Activated CD4-positive, alpha-beta T cell treated with anti-CD3 and anti-CD28 coated beads for 1 hour (primary cell): ENCODE results near the gene DRC1.

Experiments used
- DNase-seq: peaks from one replicate; pipeline ENCODE4 v3.0.0-alpha.2; 2020

Gene DRC1

DNA sequence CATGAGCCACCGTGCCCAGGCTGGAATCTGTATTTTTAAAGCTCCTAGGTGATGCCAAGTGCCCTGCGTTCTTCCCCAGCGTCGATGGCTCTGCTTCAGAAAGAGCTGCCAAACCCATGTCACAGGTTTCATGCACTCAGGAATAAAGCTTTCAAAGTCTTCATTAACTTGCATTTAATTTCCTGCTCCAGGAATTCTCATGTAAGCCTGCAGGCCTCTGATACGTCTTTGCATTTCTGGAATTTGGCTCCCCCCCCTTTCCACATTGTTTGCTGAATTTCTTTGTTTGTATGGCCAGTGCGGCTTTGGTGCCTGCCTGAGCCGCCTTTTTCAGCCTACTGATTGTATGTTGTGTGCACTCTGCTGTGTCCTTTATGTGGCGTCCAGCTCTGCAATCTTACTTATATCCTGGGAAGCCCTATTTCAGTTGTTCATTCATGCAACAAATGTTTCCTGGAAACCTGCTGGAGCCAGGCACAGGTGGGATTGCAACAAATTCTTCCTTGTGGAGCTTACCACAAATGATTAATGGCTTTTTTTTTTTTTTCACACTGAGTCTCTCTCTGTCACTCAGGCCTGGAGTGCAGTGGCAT, 94.1 kb downstream of the DRC1 start:
- no peak for DNase-seq

DNA sequence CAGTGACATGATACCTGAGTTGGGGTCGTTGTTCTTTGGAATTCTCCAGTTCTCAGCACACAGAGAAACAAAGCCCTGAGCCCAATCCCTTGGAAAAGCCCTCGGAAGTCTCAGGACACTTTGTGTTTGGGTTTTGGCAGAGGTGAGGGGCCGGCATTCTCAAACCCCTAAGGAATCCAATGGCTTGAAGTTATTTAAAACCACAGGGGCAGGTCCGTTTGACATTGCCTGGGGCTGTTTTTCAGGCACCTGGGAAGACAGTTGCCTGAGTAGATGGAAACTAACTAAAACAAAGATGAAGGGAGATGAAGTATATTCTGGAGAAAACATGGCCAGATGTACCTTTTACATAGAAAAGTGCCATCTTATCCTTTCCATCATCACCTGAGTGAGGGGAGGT, 98.7 kb downstream of the DRC1 start:
- DNase-seq, result no peak

DNA sequence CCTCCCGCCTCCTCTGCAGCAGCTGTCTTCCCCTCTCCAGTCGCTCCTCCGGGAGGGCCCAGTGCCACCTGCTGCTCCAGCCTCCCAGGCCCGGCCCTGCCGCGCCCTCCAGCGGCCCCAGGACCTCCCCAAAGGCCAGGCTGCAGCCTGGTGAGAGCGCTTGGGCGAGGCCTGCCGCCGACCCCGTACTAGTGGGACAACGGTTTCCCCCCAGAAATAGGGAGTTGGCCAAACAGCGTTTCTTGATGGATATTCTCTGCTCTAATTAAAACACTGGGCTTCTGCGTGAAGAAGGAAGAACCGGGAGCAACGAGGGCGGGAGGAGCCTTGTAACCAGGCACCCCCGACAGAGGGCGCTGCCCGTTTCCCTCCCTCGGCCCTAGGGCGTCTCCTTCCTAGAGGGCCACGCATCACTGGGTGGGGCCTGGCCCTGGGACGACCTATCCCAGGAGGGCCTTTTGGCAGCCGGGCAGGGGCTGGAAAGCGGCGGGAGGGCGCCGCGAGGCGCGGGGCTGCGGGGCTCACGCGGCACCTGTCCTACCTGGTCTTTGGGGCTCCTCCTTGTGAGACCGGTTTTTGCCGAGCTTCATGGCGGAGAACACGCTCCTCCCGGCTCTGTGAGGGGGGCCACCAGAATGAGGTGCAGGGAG, 101.6 kb downstream of the DRC1 start:
- peak; percentile 68 for DNase-seq

GRCh38 chr2:26504002-26504401, 102.3 kb downstream of the DRC1 start:
- no peak for DNase-seq

DNA sequence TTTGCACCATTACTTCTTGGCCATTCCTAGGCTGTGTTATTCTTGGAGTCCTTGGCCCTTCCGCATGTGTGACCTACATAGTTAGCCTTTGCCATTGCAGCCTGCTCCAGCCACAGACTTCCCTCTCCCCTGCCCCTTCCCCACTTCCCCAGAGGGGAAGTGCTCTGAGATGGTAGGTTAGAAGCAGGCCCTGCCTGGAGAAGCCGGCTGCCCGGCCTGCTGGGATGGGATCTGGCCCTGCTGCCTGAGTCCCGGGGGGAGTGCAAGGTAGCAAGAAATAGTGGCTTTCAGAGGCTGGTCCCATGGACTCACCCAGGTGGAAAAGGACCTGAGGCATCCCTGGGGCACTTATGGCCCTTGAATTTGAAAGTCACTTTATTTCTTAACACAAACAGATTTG, 104.6 kb downstream of the DRC1 start:
- DNase-seq, result no peak
